Measurements from ENCODE around the gene STAC2.

STAC2 gene

GRCh38 chr17:39231591-39232551 is 6.1 kb upstream of the STAC2 start:
- peak; percentile 80 for DNase-seq

GRCh38 chr17:39231091-39231561 is 5.4 kb upstream of the STAC2 start:
- DNase-seq = peak; percentile 59

- no peak for DNase-seq
These were observed 4.6 kb upstream of the STAC2 start for GRCh38 chr17:39230361-39230760.

GRCh38 chr17:39229274-39229913 is 3.6 kb upstream of the STAC2 start:
- DNase-seq = peak; percentile 79

GRCh38 chr17:39227364-39227919 is 1.7 kb upstream of the STAC2 start:
- no peak for DNase-seq

- DNase-seq = peak; percentile 97
These were observed 376 bp upstream of the STAC2 start for GRCh38 chr17:39225959-39226683.

GRCh38 chr17:39224778-39225307 is 902 bp downstream of the STAC2 start:
- DNase-seq = peak; percentile 59

GRCh38 chr17:39223907-39224777 is 1.6 kb downstream of the STAC2 start:
- peak; percentile 52 for DNase-seq

GRCh38 chr17:39222866-39223834 is 2.6 kb downstream of the STAC2 start:
- DNase-seq = peak; percentile 63

GRCh38 chr17:39222151-39222550 is 3.6 kb downstream of the STAC2 start:
- DNase-seq = no peak

- DNase-seq = no peak
These were observed 4.2 kb downstream of the STAC2 start for GRCh38 chr17:39221572-39221971.

- DNase-seq = peak; percentile 54
These were observed 6.0 kb downstream of the STAC2 start for GRCh38 chr17:39219647-39220154.

- peak; percentile 42 for DNase-seq
These were observed 6.8 kb downstream of the STAC2 start for GRCh38 chr17:39218906-39219305.

GRCh38 chr17:39217734-39218369 is 7.9 kb downstream of the STAC2 start:
- peak; percentile 54 for DNase-seq

GRCh38 chr17:39213852-39214251 is 11.9 kb downstream of the STAC2 start:
- DNase-seq = peak; percentile 96

- peak; percentile 54 for DNase-seq
These were observed 12.8 kb downstream of the STAC2 start for GRCh38 chr17:39212841-39213480.

- peak; percentile 50 for DNase-seq
These were observed 13.4 kb downstream of the STAC2 start for GRCh38 chr17:39212195-39212810.

GRCh38 chr17:39210093-39210434 is 15.7 kb downstream of the STAC2 start:
- no peak for DNase-seq
